ENCODE results near the gene SH3PXD2A.

The SH3PXD2A gene

GRCh38 chr10:103712898-103713498 lies 142.4 kb downstream of the SH3PXD2A start:
- H3K9ac ChIP-seq (ENCODE audit: low read length), result no peak overlapping the region
- H3K27ac ChIP-seq (ENCODE audit: low read depth, low read length), result no peak overlapping the region
- peaks cover 15% of the 10 kb centered on the region; the same call in 1 of the 2 replicates for H3K4me1 ChIP-seq (ENCODE audit: control insufficient read depth, insufficient read depth, low read length)
- H3K36me3 ChIP-seq (ENCODE audit: control insufficient read depth, insufficient read depth, low read length), result no peaks in the 10 kb centered on the region
- no peaks in the 10 kb centered on the region for H3K27me3 ChIP-seq (ENCODE audit: control insufficient read depth, insufficient read depth, low read length)
- no peak overlapping the region for H3K4me3 ChIP-seq (ENCODE audit: low read depth, low read length)
- no peaks in the 10 kb centered on the region for H3K9me3 ChIP-seq (ENCODE audit: control insufficient read depth, insufficient read depth, low read depth, low read length)

GRCh38 chr10:103712146-103712545 lies 143.2 kb downstream of the SH3PXD2A start:
- H3K27ac ChIP-seq (ENCODE audit: low read depth, low read length), result no peak overlapping the region
- H3K4me1 ChIP-seq (ENCODE audit: control insufficient read depth, insufficient read depth, low read length), result peaks cover 8% of the 10 kb centered on the region; the same call in 1 of the 2 replicates
- no peak overlapping the region for H3K4me3 ChIP-seq (ENCODE audit: low read depth, low read length)
- H3K9me3 ChIP-seq (ENCODE audit: control insufficient read depth, insufficient read depth, low read depth, low read length), result no peaks in the 10 kb centered on the region
- no peaks in the 10 kb centered on the region for H3K36me3 ChIP-seq (ENCODE audit: control insufficient read depth, insufficient read depth, low read length)
- H3K27me3 ChIP-seq (ENCODE audit: control insufficient read depth, insufficient read depth, low read length), result no peaks in the 10 kb centered on the region
- H3K9ac ChIP-seq (ENCODE audit: low read length), result no peak overlapping the region

GRCh38 chr10:103711351-103711994 lies 143.9 kb downstream of the SH3PXD2A start:
- Histone ChIP-seq H3K4me3 (ENCODE audit: low read depth, low read length) (no peak overlapping the region), H3K27ac (ENCODE audit: low read depth, low read length) (no peak overlapping the region), H3K27me3 (ENCODE audit: control insufficient read depth, insufficient read depth, low read length) (no peaks in the 10 kb centered on the region), H3K36me3 (ENCODE audit: control insufficient read depth, insufficient read depth, low read length) (no peaks in the 10 kb centered on the region), H3K9me3 (ENCODE audit: control insufficient read depth, insufficient read depth, low read depth, low read length) (no peaks in the 10 kb centered on the region), H3K9ac (ENCODE audit: low read length) (no peak overlapping the region), H3K4me1 (ENCODE audit: control insufficient read depth, insufficient read depth, low read length) (peaks cover 6% of the 10 kb centered on the region; the same call in 1 of the 2 replicates)

GRCh38 chr10:103710490-103710889 lies 144.9 kb downstream of the SH3PXD2A start:
- Histone ChIP-seq H3K4me3 (ENCODE audit: low read depth, low read length) (no peak overlapping the region), H3K27me3 (ENCODE audit: control insufficient read depth, insufficient read depth, low read length) (no peaks in the 10 kb centered on the region), H3K9me3 (ENCODE audit: control insufficient read depth, insufficient read depth, low read depth, low read length) (no peaks in the 10 kb centered on the region), H3K27ac (ENCODE audit: low read depth, low read length) (no peak overlapping the region), H3K9ac (ENCODE audit: low read length) (no peak overlapping the region), H3K36me3 (ENCODE audit: control insufficient read depth, insufficient read depth, low read length) (no peaks in the 10 kb centered on the region), H3K4me1 (ENCODE audit: control insufficient read depth, insufficient read depth, low read length) (peaks cover 6% of the 10 kb centered on the region; the same call in 1 of the 2 replicates)

GRCh38 chr10:103709341-103709920 lies 145.9 kb downstream of the SH3PXD2A start:
- Histone ChIP-seq H3K27me3 (ENCODE audit: control insufficient read depth, insufficient read depth, low read length) (no peaks in the 10 kb centered on the region), H3K36me3 (ENCODE audit: control insufficient read depth, insufficient read depth, low read length) (no peaks in the 10 kb centered on the region), H3K9ac (ENCODE audit: low read length) (no peak overlapping the region), H3K4me1 (ENCODE audit: control insufficient read depth, insufficient read depth, low read length) (peaks cover 6% of the 10 kb centered on the region; the same call in 1 of the 2 replicates), H3K9me3 (ENCODE audit: control insufficient read depth, insufficient read depth, low read depth, low read length) (no peaks in the 10 kb centered on the region), H3K27ac (ENCODE audit: low read depth, low read length) (no peak overlapping the region), H3K4me3 (ENCODE audit: low read depth, low read length) (no peak overlapping the region)

- H3K4me3 ChIP-seq (ENCODE audit: low read depth, low read length), result no peak overlapping the region
- peaks cover 6% of the 10 kb centered on the region; the same call in 1 of the 2 replicates for H3K4me1 ChIP-seq (ENCODE audit: control insufficient read depth, insufficient read depth, low read length)
- no peaks in the 10 kb centered on the region for H3K9me3 ChIP-seq (ENCODE audit: control insufficient read depth, insufficient read depth, low read depth, low read length)
- no peak overlapping the region for H3K9ac ChIP-seq (ENCODE audit: low read length)
- no peaks in the 10 kb centered on the region for H3K36me3 ChIP-seq (ENCODE audit: control insufficient read depth, insufficient read depth, low read length)
- H3K27me3 ChIP-seq (ENCODE audit: control insufficient read depth, insufficient read depth, low read length), result no peaks in the 10 kb centered on the region
- no peak overlapping the region for H3K27ac ChIP-seq (ENCODE audit: low read depth, low read length)
Observed at GRCh38 chr10:103708627-103709288, 146.6 kb downstream of the SH3PXD2A start.

GRCh38 chr10:103707956-103708626 lies 147.3 kb downstream of the SH3PXD2A start:
- H3K9me3 ChIP-seq (ENCODE audit: control insufficient read depth, insufficient read depth, low read depth, low read length), result no peaks in the 10 kb centered on the region
- no peaks in the 10 kb centered on the region for H3K36me3 ChIP-seq (ENCODE audit: control insufficient read depth, insufficient read depth, low read length)
- no peak overlapping the region for H3K4me3 ChIP-seq (ENCODE audit: low read depth, low read length)
- no peak overlapping the region for H3K9ac ChIP-seq (ENCODE audit: low read length)
- H3K27me3 ChIP-seq (ENCODE audit: control insufficient read depth, insufficient read depth, low read length), result no peaks in the 10 kb centered on the region
- no peak overlapping the region for H3K27ac ChIP-seq (ENCODE audit: low read depth, low read length)
- 0 out of 2 replicates have a peak, but pooled peaks cover under 1% of the 10 kb centered on the region for H3K4me1 ChIP-seq (ENCODE audit: control insufficient read depth, insufficient read depth, low read length)

- H3K27ac ChIP-seq (ENCODE audit: low read depth, low read length), result no peak overlapping the region
- no peaks in the 10 kb centered on the region for H3K4me1 ChIP-seq (ENCODE audit: control insufficient read depth, insufficient read depth, low read length)
- peaks cover under 1% of the 10 kb centered on the region; the same call in 1 of the 2 replicates for H3K9me3 ChIP-seq (ENCODE audit: control insufficient read depth, insufficient read depth, low read depth, low read length)
- no peak overlapping the region for H3K4me3 ChIP-seq (ENCODE audit: low read depth, low read length)
- H3K36me3 ChIP-seq (ENCODE audit: control insufficient read depth, insufficient read depth, low read length), result no peaks in the 10 kb centered on the region
- no peaks in the 10 kb centered on the region for H3K27me3 ChIP-seq (ENCODE audit: control insufficient read depth, insufficient read depth, low read length)
- H3K9ac ChIP-seq (ENCODE audit: low read length), result no peak overlapping the region
Observed at GRCh38 chr10:103706762-103707161, 148.6 kb downstream of the SH3PXD2A start.

- no peaks in the 10 kb centered on the region for H3K27me3 ChIP-seq (ENCODE audit: control insufficient read depth, insufficient read depth, low read length)
- H3K36me3 ChIP-seq (ENCODE audit: control insufficient read depth, insufficient read depth, low read length), result no peaks in the 10 kb centered on the region
- H3K4me3 ChIP-seq (ENCODE audit: low read depth, low read length), result no peak overlapping the region
- peaks cover 8% of the 10 kb centered on the region; the same call in 1 of the 2 replicates for H3K9me3 ChIP-seq (ENCODE audit: control insufficient read depth, insufficient read depth, low read depth, low read length)
- H3K9ac ChIP-seq (ENCODE audit: low read length), result no peak overlapping the region
- H3K4me1 ChIP-seq (ENCODE audit: control insufficient read depth, insufficient read depth, low read length), result no peaks in the 10 kb centered on the region
- no peak overlapping the region for H3K27ac ChIP-seq (ENCODE audit: low read depth, low read length)
Observed at GRCh38 chr10:103706047-103706446, 149.3 kb downstream of the SH3PXD2A start.

GRCh38 chr10:103703941-103704919 lies 151.1 kb downstream of the SH3PXD2A start:
- Histone ChIP-seq H3K4me1 (ENCODE audit: control insufficient read depth, insufficient read depth, low read length) (0 out of 2 replicates have a peak, but pooled peaks cover 2% of the 10 kb centered on the region), H3K4me3 (ENCODE audit: low read depth, low read length) (no peak overlapping the region), H3K36me3 (ENCODE audit: control insufficient read depth, insufficient read depth, low read length) (no peaks in the 10 kb centered on the region), H3K9me3 (ENCODE audit: control insufficient read depth, insufficient read depth, low read depth, low read length) (peaks cover 8% of the 10 kb centered on the region; the same call in 1 of the 2 replicates), H3K27ac (ENCODE audit: low read depth, low read length) (no peak overlapping the region), H3K9ac (ENCODE audit: low read length) (no peak overlapping the region), H3K27me3 (ENCODE audit: control insufficient read depth, insufficient read depth, low read length) (no peaks in the 10 kb centered on the region)
